Measurements from ENCODE around the gene CIPC.
A peak's percentile ranks its signal among the peaks of the same experiment; 100 is the strongest.

Gene CIPC

DNA sequence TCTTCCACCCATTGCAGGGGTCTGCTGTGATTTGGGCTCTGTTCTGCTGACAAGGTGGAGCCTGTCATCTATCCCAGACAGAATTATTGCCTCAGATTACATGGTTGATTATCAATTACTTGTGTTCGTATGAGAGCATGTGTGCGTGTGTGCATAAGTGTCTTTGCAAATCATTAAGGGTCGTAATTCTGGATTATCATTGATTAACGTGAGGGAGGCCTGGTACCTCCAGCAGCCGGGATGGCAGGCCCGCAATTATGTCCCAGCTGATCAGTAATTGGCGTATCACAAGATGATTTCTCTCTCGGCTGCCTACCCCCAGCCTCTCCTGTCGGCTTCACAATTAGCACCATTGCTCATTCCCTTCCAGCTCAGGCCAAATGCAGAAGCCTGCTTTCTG is 39.9 kb upstream of the CIPC start:
- TF ChIP-seq, protein P1, sequence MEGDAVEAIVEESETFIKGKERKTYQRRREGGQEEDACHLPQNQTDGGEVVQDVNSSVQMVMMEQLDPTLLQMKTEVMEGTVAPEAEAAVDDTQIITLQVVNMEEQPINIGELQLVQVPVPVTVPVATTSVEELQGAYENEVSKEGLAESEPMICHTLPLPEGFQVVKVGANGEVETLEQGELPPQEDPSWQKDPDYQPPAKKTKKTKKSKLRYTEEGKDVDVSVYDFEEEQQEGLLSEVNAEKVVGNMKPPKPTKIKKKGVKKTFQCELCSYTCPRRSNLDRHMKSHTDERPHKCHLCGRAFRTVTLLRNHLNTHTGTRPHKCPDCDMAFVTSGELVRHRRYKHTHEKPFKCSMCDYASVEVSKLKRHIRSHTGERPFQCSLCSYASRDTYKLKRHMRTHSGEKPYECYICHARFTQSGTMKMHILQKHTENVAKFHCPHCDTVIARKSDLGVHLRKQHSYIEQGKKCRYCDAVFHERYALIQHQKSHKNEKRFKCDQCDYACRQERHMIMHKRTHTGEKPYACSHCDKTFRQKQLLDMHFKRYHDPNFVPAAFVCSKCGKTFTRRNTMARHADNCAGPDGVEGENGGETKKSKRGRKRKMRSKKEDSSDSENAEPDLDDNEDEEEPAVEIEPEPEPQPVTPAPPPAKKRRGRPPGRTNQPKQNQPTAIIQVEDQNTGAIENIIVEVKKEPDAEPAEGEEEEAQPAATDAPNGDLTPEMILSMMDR (IDR thresholded peaks at IDR 0.05; ENCODE audit: low read depth, low read length): no peak
- no peak overlapping the region for H3K4me3 ChIP-seq (ENCODE audit: low read depth, low read length)
- no peak for DNase-seq (ENCODE audit: low read depth, low spot score)
- in situ Hi-C loops (cut with HindIII; ENCODE audit: low sequenced_read_pairs): no loop called here

DNA sequence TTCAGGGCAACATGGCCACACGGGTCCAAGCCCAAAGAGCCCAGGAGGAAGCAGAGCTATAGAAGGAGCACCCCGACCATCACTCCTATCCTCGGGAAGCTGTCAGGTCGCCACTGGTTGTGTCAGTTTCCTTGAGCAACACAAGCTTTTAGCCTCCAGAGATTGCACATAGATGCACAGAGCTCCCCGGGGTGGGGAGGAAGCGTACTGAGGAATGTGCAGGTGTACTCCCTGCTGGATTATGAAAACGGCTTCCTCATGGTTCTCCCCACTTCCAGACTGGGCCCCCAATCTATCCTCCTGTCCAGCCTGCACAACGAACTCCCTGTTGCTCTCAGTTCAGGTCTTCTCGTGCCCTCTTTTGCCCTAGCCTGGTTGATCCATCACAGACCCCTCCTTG is 39.3 kb upstream of the CIPC start:
- no peak overlapping the region for H3K4me3 ChIP-seq (ENCODE audit: low read depth, low read length)
- TF ChIP-seq, protein P1 (IDR thresholded peaks at IDR 0.05; ENCODE audit: low read depth, low read length): no peak
- no peak for DNase-seq (ENCODE audit: low read depth, low spot score)
- in situ Hi-C loops (cut with HindIII; ENCODE audit: low sequenced_read_pairs): no loop called here

DNA sequence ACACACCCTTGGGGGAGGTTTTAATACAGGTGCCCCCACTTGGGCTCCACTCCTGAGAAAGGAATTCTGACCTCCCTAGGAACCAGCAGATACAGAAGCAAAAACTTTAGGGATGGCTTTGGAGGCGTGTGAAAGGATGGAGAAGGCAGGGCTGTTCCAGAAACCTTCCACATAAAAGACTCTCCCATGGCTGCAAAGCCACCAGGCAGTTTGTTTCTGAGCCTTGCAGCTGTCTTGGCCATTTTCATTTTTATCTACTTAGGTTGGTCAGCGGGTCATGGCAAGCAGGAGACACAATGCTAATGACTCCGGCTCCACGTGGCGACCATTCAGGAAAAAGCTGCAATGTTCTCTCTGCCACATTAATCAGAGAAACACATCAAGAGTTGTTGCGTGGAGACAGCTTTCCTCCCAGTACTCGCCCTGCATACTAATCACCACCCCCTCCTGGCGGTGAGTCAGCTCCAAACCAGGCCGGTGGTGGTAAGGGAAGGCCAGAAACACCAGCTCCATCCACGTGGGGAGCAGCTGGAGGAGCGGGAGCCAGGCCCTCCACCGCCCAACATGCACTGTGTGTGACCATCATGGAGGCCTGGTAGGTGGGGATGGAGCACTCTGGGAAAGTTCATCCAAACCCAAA is 38.7 kb upstream of the CIPC start:
- in situ Hi-C loops (cut with HindIII; ENCODE audit: low sequenced_read_pairs): no loop called here

DNA sequence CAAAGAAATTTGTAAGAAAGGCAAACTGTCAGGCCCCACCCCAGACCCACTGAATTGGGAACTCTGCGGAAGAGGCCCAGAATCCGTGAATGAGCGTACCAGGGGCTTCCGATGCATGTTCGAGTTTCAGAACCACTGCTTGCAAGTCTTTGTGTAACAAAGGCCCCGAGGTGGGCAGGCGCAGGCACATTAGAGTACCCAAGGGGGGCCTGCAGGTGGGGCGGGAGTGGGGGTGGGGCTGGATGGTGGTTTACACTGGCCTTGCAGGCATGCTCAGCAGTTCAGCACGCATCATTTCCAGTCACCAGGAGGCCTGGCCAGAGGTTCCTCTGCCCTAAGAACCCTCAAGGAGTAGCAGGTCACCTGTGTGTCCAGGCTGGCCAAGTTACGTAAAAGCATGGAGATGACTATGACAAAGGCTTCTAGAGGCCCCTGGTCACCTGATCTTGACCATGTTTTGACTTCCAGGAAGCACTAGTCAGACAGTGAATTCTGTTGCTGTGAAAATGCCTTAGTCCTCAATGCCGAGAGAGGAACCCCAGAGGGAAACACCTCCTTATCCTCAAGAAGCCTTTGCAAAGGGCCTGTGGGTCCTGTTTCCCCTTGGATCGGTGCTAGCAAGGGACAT is 36.3 kb upstream of the CIPC start:
- H3K4me3 ChIP-seq (ENCODE audit: low read depth, low read length): no peak overlapping the region
- DNase-seq (ENCODE audit: low read depth, low spot score): no peak
- TF ChIP-seq, protein P1 (IDR thresholded peaks at IDR 0.05; ENCODE audit: low read depth, low read length): no peak
- in situ Hi-C loops (cut with HindIII; ENCODE audit: low sequenced_read_pairs): no loop called here

More for the DNA sequence above, 38.7 kb upstream of the CIPC start:
- TF ChIP-seq, protein P1 (IDR thresholded peaks at IDR 0.05; ENCODE audit: low read depth, low read length): peak; percentile 36
- no peak overlapping the region for H3K4me3 ChIP-seq (ENCODE audit: low read depth, low read length)
- DNase-seq (ENCODE audit: low read depth, low spot score): peak; percentile 93

DNA sequence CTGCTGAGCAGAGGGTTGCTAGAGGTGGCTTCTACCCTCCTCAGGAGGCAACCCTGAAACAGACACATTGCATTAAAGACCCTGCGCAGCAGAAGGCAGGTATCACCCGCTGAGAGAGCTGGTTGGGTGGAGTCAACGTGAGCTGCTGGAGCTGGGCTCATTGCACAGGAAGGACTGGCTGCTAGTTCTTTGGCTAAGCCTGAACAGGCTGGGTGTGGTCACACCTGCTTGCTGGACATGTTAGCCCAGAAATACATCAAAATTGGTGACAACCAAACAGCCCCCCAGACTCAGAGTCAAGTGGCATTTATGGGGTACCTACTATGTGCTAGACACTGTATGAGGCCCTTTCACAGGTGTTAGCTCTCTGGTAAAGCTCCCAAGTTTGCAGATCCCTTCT is 35.8 kb upstream of the CIPC start:
- no peak for DNase-seq (ENCODE audit: low read depth, low spot score)
- in situ Hi-C loops (cut with HindIII; ENCODE audit: low sequenced_read_pairs): no loop called here
- H3K4me3 ChIP-seq (ENCODE audit: low read depth, low read length): no peak overlapping the region
- TF ChIP-seq, protein P1 (IDR thresholded peaks at IDR 0.05; ENCODE audit: low read depth, low read length): no peak

DNA sequence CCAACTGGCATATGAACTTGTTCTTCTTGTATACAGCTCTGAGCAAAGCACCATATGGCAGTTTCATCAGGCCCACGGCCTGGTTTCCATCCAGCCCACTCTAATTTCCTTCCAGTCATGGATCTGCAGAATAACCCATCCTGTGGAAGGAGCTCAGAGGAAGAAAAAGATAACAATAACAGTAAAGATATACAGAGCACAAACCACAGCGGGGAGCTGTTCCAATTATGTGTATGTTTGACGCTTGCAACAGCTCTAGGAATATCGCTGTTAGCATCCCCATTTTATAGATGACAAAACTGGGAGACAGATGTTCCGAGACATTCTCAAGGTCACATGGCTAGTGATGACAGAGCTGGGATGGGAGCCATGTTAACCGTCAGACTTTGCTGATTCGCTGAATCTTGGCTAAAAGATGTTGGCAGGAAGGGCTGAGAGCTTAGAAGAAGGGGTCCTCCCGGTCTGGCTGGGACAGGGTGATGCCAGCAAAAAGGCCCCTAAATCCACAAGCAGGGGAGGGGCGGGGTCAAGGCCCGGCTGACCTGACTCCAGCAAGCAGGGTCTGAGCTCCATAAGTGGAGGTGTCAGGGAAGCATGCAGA is 34.4 kb upstream of the CIPC start:
- no peak for DNase-seq (ENCODE audit: low read depth, low spot score)
- TF ChIP-seq, protein P1 (IDR thresholded peaks at IDR 0.05; ENCODE audit: low read depth, low read length): no peak
- in situ Hi-C loops (cut with HindIII; ENCODE audit: low sequenced_read_pairs): no loop called here
- no peak overlapping the region for H3K4me3 ChIP-seq (ENCODE audit: low read depth, low read length)

All from astrocyte of the spinal cord (primary cell).